Activated CD4-positive, alpha-beta T cell treated with anti-CD3 and anti-CD28 coated beads, Interleukin-2, Interleukin-4, amounts not matched to agents 100 ng/mL and 50 ng/mL, durations not matched to agents 16 hours and 8 hours (primary cell): ENCODE data around the gene SLC8A1.

Experiments
- DNase-seq: peaks from one replicate; pipeline ENCODE4 v3.0.0-alpha.2; 2020; ENCODE audit warnings: low spot score

The SLC8A1 gene

GRCh38 chr2:40458271-40458794 is 6.4 kb upstream of the SLC8A1 start:
- no peak for DNase-seq

- no peak for DNase-seq
Observed at GRCh38 chr2:40457837-40458236, 5.9 kb upstream of the SLC8A1 start.

GRCh38 chr2:40457366-40457765 is 5.5 kb upstream of the SLC8A1 start:
- no peak for DNase-seq

GRCh38 chr2:40456926-40457325 is 5.0 kb upstream of the SLC8A1 start:
- DNase-seq: no peak

- DNase-seq: no peak
Observed at GRCh38 chr2:40455661-40456060, 3.8 kb upstream of the SLC8A1 start.

- no peak for DNase-seq
Observed at GRCh38 chr2:40454321-40454720, 2.4 kb upstream of the SLC8A1 start.

GRCh38 chr2:40452786-40453185 is 896 bp upstream of the SLC8A1 start:
- no peak for DNase-seq

- DNase-seq: no peak
Observed at GRCh38 chr2:40450796-40451430, 977 bp downstream of the SLC8A1 start.

- DNase-seq: no peak
Observed at GRCh38 chr2:40450066-40450795, 1.7 kb downstream of the SLC8A1 start.

- DNase-seq: peak; percentile 18
Observed at GRCh38 chr2:40448476-40449079, 3.3 kb downstream of the SLC8A1 start.

GRCh38 chr2:40445467-40445866 is 6.4 kb downstream of the SLC8A1 start:
- DNase-seq: no peak

- no peak for DNase-seq
Observed at GRCh38 chr2:40440835-40441234, 11.1 kb downstream of the SLC8A1 start.

GRCh38 chr2:40439473-40439872 is 12.4 kb downstream of the SLC8A1 start:
- no peak for DNase-seq

GRCh38 chr2:40436093-40436475 is 15.8 kb downstream of the SLC8A1 start:
- DNase-seq: no peak

GRCh38 chr2:40435426-40436092 is 16.3 kb downstream of the SLC8A1 start:
- no peak for DNase-seq

- no peak for DNase-seq
Observed at GRCh38 chr2:40434731-40435271, 17.1 kb downstream of the SLC8A1 start.

- DNase-seq: no peak
Observed at GRCh38 chr2:40433736-40434135, 18.2 kb downstream of the SLC8A1 start.

- DNase-seq: no peak
Observed at GRCh38 chr2:40432921-40433483, 18.9 kb downstream of the SLC8A1 start.

- DNase-seq: no peak
Observed at GRCh38 chr2:40431600-40431955, 20.3 kb downstream of the SLC8A1 start.

GRCh38 chr2:40430776-40431599 is 20.9 kb downstream of the SLC8A1 start:
- DNase-seq: no peak

- no peak for DNase-seq
Observed at GRCh38 chr2:40428439-40428838, 23.5 kb downstream of the SLC8A1 start.
